Measurements from ENCODE around the gene MPIG6B.

- no peak for TF ChIP-seq CTCF (IDR thresholded peaks at IDR 0.05)
- TF ChIP-seq POLR2A (IDR thresholded peaks at IDR 0.05): no peak
- no peak for TF ChIP-seq POLR2AphosphoS5 (IDR thresholded peaks at IDR 0.05)
- TF ChIP-seq EP300 (IDR thresholded peaks at IDR 0.05): no peak
Observed at GRCh38 chr6:31737315-31737990, 14.3 kb downstream of the MPIG6B start.

All from gastroesophageal sphincter (tissue), 3 donors.